Activated T-cell treated with anti-CD3 and anti-CD28 coated beads for 4 hours (primary cell): ENCODE results near the gene SLC5A10.
"Not testable (repeated sequence)": the region's sequence is repeated elsewhere in the genome, so short reads cannot be mapped to it uniquely, and the experiment has no call there.

Source experiments
- DNase-seq: peaks from one replicate; pipeline ENCODE4 v3.0.0-alpha.2; 2020

The SLC5A10 gene

DNA sequence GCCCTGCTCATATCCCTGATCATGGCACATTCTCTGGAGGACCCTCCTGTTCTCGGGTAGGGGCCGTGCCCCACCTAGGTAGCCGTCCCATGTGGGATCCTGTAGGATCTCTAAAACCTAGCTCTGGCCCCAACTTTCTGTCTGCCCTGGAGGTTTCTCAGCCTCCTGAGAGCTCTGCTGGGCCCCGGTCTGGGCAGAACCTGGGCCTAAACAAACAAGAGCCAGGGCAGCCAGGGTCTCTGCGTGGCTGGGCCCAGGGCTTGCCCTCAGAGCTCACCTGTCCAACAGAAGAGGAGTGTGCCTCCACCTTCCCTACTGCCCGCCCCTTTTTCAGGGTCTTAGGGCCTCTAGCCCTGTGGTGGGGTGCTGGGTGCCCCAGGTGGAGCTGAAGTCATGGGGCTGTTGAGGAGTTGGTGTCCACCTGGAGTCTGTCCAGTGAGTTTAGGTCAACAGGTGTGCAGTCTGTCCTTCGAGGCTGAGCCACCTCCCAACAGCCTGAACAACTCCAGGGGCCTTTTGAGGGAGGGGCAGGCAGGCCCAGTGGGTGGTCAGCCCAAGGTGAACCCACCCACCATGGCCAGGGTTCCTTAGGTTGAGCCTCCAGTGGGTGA lies 69.2 kb downstream of the SLC5A10 start:
- not testable (repeated sequence) for DNase-seq

DNA sequence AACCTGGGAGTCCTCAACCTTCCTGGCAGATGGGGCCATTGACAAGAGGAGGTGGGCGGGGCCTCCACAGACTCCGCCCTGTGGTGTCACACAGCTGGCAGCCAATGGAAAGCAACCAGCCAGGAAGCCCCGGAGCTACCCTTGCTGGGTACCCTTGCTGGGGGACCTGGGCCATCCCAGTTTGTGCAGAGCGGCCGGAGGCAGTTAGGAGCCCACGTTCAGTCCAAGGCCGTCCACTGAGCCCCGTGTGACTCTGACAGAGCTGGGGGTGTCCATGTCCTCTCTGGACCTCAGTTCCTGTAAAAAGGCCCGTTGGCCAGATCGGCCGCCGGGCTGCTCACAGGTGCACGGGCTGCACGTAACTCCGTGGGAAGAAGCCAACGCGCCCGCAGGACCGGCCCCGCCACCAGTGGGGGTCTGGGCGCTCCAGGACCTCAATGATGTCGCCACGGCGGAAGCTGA lies 69.7 kb downstream of the SLC5A10 start:
- no peak for DNase-seq

DNA sequence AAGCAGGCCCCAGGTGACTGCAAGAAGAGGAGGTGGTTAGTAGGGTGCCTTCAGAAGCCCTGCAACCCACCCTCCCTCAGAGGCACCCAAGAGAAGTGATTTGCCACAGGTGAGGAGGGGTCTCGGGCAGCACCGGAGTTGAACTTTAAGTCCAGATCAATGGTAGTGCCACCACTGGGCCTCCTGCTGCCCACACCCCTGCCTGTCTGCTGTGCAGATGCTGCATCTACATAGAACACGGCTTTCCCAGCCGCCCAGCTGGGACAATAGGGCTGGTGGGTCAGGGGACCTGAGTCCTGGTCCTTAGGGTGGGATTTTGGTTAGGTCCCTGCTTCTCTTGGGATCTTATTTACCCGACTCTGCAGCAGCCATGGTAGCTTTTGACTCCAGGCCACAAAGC lies 70.2 kb downstream of the SLC5A10 start:
- no peak for DNase-seq

DNA sequence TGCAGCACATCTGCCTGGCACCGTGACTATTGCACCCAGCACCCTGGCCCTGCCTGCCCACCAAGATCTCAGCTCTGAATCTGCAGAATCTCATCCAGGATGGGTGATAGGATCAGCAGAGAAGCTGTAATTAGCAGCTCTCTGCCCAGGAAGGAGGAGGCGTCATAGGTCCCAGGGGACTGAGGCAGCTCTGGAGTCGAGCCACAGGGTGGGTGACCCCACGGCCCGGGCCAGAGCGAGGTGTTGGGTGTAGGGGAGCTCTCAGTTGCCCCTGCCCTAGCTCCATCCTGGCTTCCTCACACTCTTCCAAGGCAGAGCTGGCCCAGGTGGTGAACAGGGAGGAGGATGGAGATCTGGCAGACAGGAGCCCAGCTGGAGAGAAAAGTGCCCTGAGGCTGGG lies 70.8 kb downstream of the SLC5A10 start:
- DNase-seq, result no peak

DNA sequence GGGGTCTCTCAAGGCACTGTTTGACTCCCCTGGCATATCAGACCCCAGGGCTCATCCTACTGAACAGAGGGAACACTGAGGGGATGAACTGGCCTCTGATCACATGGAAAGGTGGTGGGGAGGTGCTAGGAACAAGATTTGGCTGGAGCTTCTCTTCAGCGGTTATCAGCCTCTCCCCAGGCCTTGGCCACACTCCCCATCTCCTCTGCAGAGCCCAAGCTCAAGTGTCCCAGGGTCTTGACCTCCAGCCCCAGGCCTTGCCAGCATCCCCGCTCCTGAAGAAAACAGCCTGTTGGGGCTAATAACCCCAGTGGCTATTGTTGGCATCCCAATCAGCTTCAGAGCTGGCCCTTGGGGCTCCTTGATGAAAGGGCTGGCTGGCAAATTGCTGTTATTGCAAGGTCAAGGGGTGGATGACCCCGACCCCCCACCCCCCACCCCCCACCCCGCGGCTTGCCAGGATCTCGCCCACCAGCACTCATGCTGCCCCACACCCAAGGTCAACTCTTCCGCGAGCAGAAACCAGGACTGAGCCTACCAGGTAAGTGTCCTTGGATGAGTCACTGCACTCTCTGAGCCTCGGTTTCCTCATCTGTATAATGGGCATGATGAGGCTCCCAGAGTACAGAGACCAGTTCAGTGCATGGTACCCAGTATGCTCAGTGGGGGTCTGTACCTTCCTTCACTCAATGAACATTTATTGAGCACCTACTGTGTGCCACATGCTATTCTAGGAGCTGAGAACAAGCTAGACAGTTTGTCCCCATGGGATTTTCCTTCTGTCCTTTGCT lies 71.4 kb downstream of the SLC5A10 start:
- DNase-seq, result no peak

DNA sequence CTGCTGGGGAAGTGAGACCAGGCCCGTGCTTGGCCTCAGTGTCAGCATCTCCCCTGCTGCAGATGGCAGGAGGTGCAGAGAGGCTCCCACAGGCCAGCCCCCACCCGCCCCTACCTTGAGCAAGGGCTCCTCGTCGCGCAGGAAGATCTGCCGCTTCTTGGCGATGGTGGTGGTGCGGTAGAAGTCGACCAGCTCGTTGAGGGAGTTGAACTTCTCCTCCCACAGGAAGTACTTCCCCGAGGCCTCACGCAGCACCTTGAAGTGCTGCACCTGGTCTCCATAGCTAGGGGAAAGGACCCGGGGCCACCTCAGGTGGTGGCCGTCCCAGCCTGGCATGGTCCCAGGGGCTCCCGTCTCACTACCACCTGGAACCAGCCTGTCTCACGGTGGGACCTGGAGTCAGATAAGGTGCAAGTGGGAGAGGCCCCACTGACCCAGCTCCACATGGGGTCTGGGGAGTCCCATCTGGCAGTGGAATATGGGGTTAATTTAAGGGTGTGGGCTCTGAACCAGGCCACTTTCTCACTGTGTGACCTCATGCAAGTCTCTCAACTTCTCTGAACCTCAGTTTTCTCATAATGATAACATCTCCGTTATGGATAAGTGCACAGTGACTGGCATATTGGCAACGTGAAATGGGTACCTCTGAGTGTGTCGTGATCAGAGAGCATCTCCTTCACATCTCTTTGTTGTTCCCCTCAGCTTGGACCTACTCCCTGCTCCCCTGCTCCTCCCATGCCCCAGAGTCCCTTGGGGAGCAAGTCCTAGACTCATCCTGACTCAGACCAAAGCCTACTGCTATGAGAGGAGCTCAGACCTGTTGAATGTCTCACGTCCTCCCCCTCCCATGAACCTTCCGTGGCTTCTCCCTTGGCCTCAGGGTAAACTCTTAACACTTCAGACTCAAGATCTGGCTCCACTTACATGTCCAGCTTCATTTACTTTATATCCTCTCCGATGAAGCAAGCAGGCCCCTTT lies 72.4 kb downstream of the SLC5A10 start:
- DNase-seq, result no peak

DNA sequence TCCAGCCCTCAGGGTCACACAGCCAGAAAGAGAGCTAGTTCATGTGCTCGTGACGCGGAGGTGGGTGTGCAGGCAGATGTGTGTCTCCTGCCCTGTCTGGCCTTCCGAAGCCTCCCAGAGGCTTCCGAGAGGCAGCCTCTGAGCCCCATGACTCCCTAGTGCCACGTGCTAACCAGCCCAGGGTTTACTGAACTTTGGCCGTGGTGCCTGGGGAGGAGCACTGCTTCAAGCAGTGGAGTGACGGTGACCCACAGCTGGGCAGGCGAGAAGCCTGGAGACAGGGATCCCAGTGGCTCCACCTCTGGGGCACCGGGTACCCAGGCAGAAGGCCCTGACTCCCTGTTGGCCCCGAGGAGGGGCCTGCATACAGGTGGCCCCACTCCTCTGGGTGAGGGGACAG lies 76.7 kb downstream of the SLC5A10 start:
- DNase-seq, result not testable (repeated sequence)

DNA sequence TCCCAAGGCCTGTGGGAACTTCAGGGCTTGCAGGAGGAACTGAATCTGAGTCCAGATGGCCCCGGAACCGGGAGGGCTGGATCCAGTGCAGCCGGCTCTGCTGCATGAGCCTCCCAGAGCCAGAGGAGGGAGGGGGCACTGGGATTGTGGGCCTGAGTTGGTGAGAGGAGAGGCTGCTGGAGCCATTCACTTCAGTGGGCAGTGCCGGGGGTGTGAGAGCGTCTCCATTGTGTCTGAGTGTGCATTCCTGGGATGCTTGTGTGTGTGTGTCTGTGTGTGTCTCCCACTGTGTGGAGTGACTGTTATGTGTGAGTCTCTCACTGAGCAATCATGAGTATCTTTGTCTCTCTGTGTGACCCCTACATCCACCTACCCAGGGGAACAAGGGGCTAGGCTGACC lies 77.8 kb downstream of the SLC5A10 start:
- DNase-seq, result not testable (repeated sequence)

DNA sequence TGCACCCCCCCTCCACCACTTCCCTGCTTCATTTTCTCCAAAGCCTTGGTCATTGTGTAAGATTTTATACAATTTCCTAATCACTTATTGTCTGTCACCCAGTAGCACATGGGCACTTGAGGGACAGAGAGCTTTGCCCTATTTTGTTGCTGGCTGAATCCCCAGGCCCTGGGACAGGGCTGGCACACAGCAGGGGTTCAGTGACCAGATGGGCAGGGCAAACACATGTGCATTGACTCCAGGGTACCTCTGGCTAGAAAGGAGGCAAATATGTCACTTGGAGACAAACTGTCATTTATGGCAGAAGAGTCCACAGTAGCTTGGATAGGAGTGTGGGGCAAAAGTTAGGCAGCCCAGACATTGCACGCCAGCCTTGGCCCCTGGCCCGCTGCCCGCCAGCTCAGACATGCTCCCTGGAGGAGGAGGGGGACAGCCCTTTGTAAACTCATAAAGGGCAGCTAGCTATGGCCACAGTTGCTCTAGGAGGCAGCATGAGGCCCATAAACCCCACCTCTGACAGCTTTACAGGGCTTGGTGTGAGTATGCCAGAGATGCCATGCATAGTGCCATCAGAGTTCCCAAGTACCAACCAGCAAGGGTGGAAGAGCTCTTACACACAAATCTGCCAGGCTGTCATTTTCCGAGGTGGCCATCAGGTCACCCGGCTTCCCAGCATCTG lies 78.9 kb downstream of the SLC5A10 start:
- not testable (repeated sequence) for DNase-seq

DNA sequence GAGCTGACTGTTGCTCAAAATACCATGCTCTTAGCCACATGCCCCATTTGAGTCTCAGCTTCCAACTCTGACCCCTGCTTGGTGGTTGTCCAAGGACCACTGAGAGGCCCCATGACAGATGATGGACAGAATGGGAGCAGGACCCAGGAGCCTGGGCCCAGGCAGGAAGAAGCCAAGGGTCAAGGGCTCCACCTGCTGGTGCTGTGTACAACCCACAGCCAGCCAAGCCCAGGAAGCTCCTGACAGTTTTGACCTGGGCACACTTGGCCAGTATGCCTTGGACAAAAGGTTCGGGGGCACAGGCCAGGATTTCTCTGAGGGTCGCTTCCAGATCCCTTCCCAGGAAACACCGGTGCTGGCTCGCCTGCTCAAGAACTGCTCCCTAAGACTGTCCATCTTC lies 79.8 kb downstream of the SLC5A10 start:
- DNase-seq, result peak; percentile 25

DNA sequence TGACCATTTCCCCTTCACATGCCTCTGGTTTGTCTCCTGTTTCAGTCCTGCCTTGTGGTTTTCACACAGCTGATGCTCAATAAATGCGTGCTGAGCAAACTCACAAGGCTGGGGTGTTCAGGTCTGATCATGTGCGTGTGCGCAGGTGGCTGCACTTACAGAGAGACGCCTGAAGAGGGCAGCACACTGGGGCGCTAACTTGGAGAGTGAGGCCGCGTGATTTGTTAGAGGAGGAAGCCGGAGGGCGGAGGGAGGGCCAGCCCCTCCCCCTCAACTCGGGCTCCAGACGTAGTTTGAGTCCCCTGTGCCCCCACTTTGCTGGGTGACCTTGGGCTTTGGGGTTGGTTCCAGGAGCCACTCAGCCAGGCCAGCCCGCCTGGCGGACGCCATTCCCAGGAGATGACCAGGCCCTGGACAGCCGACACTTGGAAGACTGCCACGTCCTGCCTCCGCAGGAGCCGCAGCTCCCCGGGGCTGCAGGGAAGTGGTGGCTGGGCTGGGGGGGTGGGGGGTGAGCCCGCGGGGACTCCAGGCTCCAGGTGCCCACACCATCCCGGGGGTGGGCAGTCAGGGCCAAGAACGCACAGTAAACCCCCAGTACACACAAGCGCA lies 80.5 kb downstream of the SLC5A10 start:
- DNase-seq, result not testable (repeated sequence)

DNA sequence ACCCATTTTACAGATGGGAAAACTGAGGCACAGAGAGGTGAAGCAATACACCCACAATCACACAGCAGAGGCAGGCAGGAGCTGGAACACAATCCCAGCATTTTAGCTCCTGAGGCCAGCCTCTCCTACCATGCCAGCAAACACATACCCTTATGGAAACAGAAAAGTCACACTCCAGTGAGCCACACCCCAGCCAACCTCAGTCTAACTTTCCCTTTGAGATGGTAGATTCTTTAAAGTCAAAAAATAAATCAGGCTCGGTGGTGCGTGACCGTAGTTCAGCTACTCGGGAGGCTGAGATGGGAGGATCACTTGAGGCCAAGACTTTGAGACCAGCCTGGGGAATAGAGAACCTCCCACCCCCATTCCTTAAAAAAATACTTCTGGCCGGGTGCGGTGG lies 84.2 kb downstream of the SLC5A10 start:
- not testable (repeated sequence) for DNase-seq

DNA sequence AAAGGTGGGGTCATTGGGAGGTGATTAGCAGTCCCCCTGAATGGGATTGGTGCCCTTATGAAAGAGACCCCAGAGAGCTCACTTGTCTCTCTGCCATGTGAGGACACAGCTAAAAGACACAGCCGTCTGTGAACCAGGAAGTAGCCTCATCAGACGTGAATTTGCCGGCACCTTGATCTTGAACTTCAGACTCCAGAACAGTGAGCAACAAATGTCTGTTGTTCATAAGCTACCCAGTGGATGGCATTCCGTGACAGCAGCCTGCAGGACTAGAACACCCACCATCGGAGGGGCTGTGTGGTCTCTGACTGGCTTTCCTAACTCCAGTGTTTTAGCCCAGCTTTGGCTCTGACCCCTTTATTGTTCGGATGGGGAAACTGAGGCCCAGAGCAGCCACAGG lies 85.6 kb downstream of the SLC5A10 start:
- DNase-seq, result not testable (repeated sequence)

DNA sequence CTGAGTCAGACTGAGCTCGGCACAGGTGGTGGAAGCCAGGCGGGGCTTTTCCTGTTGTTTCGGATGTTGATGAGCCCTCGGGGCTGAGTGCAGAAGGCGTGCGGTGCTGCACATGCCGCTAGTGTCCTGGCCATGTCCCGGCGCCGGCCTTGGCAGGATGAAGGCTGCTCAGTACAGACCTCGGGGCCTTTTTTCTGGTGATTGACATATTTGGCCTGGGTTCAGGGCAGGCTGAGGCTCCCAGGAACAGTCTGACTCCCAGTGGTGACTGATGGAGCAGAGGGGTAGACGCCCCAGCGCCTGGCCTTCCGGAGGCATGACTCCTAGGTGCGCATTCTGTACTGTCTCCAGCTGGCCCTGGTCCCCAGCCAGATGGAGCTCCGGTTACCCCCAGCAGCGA lies 86.0 kb downstream of the SLC5A10 start:
- not testable (repeated sequence) for DNase-seq

DNA sequence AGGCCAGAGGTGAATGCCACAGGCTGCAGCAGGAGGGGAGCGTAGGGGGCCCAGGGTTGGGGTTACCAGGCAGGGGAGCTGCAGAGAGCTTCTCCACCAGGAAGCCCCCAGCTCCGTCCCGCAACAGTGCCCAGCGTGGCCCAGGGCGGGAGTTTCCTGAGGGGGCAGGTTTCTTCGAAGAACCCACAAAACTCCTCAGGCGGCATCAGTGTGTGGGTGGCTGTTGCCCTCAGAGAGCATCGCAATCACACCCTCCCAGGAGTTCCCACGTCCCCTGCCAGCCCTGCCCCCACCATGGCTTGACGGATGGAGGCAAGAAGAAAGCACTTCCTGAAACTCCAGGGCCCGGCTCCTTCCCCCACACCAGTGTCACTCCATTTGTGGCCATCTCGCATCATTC lies 86.8 kb downstream of the SLC5A10 start:
- not testable (repeated sequence) for DNase-seq

DNA sequence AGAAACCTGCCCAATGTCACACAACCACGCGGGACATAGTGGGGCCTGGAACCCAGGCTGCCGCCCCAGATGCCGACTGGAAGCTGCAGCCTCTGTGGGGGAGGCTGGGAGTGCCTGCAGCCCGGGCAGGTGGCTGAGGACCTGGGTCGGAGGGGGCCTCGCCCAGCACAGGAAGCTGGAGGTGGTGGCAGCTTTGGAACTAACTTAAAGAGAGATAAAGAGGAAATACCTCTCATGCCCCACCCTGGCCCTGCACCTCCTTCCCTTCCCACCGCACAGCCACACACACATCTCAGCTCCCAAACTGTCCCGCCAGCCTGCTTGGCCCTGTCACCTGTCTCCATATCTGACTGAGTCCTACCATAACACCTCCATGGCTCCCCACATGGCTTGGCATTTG lies 88.4 kb downstream of the SLC5A10 start:
- DNase-seq, result not testable (repeated sequence)

DNA sequence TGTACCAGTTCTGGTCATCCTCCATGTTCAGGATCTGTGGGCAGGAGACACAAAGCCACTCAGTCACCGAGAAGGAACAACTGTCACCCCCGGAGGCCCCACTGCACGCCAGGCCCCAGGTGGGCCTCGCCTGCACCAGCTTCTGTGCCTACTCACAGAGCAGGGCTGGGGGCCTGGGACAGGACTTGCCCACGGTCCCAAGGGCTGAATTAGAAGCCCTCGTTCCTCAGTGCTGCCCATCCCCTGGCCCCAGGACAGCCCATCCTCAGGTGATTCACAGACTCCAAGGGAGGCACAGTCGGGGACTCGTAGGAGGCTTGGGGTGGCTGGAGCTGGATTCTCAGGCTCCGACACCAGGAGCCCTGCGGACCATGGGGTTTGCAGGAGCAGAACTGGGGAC lies 89.9 kb downstream of the SLC5A10 start:
- DNase-seq, result not testable (repeated sequence)

DNA sequence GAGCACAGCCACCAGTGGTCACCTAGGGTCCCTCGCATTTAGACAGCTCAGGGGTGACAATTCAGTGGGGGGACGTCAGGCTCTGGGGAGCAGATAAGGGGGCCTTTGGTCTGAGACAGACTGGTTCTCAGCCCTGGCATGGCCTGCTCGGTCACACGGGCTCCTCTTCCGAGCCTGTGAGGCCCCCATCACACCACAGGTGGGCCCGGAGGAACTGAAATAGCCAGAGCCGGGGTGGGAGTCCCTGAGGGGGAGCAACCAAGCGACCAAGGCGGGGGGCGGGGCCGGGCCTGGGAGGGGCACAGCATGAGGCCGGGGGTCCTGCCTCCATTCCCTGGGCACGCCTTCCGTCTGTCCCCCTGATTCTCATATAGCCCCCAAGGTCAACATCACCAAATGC lies 90.4 kb downstream of the SLC5A10 start:
- not testable (repeated sequence) for DNase-seq

DNA sequence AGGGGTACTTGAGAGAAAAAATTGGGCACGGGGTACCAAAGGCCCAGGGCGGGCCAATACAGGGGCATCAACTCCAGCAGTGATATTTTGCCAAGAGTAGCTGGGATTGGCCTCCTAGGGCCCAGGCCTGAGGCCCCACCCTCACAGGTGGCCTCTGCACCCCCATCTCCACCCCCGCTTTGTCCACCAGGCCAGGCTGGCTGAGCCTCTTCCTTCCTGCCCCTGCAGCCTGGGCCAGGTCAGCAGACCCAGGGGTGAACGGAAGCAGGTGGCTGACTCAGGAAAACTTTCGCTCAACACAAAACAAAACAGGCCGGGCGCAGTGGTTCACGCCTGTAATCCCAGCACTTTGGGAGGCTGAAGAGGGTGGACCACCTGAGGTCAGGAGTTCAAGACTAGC lies 91.1 kb downstream of the SLC5A10 start:
- DNase-seq, result not testable (repeated sequence)

DNA sequence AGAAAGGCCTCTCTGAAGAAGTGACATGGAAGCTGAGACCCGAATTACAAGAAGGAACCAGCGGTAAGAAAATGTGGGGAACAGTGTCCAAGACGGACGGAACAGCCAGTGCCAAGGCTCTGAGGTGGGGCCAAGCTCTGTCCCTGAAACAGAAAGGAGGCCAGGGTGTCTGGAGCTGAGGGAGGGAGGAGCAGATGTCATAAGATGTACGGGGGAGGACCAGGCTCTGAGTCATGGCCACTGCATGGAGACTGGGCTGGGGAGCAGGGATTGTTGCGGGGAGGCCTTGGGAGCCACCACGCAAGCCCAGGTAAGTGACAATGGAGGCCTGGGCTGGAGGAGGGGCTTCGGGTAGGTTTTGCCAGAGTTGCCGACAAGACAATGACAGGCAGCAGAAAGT lies 92.7 kb downstream of the SLC5A10 start:
- DNase-seq, result not testable (repeated sequence)

DNA sequence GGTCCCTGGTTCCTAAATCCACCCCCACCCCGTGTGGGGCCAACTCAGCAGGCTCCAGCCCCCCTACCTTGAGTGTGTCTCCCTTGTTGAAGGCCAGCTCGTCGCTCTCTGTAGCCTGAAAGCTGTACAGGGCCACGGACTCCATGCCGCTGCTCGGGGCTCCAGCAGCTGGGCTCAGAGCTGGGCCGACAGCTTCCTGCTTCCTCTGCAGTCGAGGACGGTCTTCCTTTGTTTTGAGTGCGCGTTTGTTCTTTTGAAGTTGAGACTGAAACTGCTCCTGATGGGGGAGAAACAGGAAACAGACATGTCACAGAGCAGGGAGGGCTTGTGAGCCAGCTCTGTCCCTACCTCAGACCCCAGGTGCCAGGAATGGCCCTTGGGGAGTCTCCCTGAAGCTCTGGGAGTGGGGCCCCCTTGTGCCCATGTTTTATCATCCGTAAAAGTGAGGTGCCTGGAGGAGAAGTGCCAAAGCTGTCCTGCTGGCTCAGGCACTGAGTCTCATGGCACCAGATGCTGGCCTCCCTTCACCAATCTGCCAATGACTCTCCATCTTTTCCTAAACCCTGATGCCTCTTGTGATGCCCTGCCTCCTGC lies 94.9 kb downstream of the SLC5A10 start, which contains the start of gene GRAP:
TSS of gene GRAP (minus strand) at position 176 of the 594 bp plus-strand sequence. CDS start at position 145, 31 bp downstream.
- DNase-seq, result not testable (repeated sequence)
